Fibroblast of upper back skin (primary cell): ENCODE measurements around the gene LTBP2.

ENCODE experiments used
- DNase-seq: peaks from one replicate; pipeline ENCODE4 v3.0.0-alpha.2; 2013

The LTBP2 gene

DNA sequence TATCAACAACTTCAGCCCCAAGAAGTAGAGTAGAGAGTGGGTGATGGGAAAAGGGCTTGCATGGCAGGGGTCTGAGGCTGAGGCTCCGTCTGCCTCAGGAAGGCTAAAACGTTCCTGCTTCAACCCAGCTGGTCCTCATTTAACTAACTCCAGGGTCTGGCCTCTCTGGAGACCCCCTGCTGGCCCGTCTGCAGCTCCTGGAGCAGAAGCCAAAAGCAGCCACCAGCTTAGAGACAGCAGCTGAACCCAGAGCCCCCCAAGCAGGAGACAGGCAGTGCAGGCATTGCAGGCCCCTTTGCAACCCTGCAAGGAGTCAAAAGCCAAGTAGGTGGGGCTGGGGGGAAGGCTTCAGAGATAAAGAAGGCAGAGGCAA, 25.1 kb upstream of the LTBP2 start:
- DNase-seq, result peak; percentile 67

DNA sequence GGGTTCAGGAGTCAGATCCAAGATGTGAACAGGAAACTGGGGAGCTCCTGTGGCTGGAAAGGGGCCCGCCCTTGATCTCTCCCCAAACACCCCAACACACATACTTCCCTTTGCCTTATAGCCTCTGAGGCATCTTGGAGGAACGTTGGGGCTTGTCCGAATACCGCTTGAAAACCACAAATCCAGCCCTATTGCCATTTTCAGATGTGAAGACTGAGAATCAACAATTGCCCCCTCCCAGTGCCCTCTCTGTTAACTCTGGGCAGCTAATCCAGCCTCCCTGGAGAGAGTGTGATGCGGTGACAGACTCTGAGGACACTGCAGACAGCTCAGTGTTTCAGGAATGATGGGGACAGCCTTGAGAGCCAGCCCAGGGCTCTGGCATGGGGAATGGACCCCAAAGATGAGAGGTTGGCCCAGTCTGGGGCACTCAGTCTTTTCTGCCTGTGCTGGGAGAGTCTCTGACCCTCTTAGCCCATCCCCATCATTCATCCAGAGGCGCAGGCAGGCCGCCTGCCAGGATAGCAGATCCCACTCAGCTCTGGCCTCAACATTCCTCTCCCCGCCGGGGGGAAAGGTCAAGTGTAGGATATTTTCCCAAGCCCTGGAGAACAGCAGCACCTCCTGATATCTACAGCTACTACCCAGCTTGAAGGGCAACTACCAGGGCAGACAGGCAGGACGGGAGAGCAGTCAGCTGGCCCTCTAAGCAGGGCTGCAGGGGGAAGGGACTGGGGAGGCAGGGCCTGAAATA, 24.6 kb upstream of the LTBP2 start:
- peak; percentile 77 for DNase-seq

DNA sequence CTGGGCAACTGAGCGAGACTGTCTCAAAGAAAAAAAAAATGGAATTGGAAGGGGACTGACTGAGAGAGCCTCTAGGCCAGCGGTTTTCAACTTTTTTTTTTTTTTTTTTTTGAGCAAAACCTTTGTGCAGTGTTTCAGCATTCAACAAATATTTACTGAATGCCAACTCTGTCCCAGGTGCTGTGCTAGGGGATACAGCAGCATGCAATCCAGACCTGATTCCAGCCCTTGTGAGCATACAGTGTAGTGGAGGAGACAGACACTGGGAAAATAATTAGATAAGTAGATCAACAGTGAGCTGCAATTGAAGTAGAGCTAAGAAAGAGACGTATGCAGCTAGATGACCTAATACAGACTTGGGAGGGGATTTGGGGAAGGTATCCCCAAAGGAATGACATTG, 23.8 kb upstream of the LTBP2 start:
- no peak for DNase-seq

DNA sequence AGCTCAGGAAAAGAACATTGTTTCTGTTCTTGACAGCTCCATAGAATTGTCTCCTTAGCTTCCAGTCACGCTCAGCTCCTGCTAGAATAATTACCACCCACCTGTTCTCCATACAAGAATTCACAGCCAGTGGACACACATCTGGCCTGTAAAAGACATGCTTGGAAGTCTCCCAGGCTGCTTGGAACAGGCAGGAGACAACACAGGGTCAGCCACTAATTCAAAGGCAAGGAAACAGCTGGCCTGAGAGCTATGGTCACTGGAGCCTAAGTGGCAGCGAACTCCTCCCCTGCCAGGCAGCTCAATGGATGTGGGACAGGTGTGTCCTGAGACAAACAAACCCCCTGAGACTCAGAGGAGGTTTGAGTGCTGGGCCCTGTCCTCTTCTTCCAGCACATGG, 22.9 kb upstream of the LTBP2 start:
- no peak for DNase-seq

DNA sequence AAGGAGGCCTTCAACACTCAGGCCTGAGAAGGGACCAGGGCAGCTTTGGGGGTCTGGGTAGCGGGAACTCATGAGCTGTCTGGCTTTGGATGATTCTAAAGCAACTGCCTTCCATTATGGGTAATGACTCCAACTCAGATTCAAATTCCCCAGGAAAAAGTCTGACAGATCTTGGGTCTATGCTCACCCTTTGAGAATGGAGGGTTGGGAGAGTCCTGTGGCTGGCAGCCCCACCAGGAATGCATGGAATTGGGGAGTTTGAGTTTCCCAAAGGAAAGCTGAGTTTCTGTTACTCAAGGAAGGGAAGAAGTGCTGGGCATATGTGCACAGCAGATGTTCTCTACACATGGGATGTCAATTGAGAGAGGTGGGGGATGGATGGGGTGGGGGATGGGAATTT, 22.4 kb upstream of the LTBP2 start:
- peak; percentile 83 for DNase-seq

DNA sequence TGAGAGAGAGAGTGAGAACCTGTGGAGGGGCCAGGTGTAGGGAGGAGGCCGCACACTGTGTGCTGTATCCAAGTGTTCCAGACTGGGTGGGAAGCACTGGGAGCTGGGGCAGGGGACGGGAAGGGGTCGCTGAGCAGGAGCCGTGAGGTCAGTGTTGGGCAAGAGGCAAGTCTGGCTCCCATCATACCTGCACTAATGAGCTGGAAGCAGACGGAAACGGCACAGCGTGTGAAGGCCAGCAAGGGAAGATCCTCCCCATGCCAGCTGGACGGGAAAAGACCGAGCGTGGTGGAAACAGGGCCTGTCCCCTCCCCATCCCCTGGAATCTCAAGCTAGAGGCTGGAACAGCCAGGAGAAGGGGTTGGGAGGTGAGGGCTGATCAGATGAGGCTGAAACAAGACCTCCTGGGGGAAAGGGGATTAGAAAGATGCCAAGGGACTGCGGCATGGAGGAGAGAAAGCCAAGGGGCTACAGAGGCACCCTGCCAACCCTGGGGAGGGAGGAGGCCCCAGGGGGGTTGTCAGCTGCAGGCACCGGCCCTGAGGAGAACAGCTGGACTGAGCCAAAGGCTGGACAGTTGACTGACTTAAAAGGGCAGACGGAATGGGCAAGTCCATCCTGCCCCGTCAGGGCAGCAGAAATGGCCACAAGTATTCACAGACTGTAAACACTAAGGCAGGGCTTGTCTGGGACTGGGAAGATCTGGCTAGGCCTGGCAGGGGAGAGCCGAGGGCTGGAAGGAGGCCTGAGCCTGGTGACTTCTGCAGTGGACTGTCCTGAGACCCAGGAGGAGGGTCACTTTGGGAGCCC, 19.0 kb upstream of the LTBP2 start:
- DNase-seq, result no peak

DNA sequence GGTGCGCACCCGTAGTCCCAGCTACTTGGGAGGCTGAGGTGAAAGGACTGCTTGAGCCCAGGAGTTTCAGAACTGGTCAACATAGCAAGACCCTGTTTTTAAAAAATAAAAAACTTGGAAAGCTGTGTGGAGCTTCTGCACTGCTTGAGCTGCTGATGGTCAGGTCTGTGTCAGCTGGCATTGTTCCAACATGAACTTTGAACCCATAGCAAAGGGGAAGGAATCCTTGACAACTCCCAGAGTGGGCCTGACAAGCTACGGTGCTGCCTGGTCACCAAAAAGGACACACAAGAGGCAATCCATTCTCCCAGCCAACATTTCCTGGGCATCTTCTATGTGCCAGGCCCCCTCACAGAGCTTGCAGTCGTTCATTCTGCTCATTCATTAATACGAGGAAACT, 16.4 kb upstream of the LTBP2 start:
- no peak for DNase-seq

DNA sequence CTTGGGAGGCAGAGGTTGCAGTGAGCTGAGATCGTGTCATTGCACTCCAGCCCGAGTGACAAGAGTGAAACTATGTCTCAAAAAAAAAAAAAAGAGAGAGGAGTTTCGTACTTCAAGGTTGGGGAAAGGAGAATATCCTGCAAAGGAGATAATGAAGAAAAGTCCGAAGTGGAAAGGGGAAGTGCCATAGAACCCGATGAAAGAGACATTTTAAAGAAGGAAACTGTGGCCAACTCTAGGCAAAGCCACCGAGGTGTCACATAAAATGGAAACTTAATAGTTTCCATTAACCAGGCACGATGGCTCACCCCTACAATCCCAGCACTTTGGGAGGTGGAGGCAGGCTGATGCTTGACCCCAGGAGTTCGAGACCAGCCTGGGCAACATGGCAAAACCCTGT, 15.0 kb upstream of the LTBP2 start:
- DNase-seq, result no peak

DNA sequence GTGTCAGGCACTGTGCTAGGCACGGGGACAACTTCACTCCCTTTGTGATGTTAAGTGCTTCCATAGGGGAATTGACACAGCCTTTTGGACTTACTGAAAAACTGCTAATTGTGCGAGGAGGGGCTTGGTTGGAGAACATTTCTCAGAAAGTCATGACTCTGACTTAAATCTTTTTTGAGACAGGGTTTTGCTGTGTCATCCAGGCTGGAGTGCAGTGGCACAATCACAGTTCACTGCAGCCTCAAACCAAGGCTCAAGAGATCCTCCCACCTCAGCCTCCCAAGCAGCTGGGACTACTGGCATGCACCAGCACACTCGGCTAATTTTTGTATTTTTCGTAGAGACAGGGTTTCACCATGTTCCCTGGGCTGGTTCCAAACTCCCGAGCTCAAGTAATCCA, 10.2 kb upstream of the LTBP2 start:
- no peak for DNase-seq

DNA sequence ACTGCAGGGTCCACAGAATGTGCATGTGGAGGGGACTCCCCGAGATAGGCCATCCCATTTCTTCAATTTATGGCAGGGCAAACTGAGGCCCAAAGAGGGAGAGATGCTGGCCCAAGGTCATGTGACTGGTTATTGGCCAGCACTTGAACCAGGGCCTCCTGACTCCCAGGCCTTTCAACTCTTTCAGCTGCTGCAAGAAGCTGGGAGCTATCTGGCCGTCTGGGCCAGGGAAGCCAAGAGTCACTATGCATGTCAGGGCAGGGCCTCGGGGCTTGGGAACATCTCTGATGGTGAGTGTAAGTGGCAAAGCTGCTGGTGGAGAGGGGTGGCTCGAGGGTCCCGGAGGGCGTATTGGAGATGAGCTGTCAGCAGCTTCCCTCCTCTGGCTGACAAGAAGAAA, 9.5 kb upstream of the LTBP2 start:
- no peak for DNase-seq

DNA sequence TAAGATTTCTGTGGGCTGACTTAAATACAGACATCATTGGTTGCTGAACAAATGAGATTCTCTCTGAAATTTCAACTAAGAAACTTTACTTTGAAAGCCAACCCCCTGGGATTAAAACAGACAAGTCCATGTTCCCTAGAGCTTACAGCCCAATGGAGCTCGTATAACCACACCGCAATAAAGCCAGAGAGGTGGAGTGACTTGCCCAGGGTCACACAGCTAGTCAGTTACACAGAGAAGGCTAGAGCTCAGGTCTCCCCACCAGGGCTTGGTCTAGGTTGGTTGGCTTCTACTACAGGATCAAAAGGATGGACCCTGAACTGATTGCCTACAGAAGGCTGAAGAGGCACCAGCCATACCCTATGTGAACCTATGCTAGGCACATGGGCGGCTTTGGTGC, 8.9 kb upstream of the LTBP2 start:
- no peak for DNase-seq

DNA sequence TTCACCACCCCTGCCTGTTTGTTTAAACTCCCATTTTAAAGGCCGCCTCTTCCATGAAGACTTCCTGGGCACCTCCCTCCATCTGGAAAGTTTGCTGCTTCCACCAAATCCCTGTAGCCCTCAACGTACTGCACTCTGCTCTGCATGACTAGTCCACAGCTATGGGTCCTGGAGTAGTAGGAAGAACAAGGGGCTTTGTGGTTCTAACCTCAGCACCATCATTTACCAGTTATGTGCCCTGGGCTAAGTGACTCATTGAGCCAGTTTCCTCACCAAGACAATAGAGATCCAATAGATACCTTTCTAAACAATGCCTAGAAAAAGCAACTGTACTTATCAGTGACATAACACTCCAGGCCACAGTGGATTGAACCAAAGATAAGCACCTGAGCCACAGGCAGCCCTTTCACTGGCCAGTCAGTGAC, 8.5 kb upstream of the LTBP2 start:
- peak; percentile 96 for DNase-seq

DNA sequence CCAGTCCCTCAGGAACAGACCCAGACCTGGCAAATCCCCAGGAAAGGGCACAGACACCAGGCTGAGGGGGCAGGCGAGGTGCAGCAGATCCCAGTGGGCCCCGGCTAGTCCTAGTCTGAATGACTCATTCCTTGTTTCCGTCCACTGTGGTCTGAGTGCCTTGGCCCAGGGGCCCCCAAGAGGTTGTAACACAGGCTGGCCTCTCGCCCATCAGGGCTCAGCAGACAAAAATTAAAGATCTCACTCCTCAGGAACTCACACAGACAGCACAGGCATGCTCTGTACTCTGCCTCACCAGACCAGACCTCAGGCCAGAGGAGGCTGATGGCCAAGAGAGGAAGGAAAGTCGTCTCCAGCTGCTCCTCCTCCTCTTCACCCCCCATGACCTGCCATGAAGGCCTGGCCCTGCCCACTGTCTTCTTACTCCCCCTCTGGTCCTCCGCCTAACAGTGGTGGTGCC, 7.7 kb upstream of the LTBP2 start:
- DNase-seq, result peak; percentile 98

DNA sequence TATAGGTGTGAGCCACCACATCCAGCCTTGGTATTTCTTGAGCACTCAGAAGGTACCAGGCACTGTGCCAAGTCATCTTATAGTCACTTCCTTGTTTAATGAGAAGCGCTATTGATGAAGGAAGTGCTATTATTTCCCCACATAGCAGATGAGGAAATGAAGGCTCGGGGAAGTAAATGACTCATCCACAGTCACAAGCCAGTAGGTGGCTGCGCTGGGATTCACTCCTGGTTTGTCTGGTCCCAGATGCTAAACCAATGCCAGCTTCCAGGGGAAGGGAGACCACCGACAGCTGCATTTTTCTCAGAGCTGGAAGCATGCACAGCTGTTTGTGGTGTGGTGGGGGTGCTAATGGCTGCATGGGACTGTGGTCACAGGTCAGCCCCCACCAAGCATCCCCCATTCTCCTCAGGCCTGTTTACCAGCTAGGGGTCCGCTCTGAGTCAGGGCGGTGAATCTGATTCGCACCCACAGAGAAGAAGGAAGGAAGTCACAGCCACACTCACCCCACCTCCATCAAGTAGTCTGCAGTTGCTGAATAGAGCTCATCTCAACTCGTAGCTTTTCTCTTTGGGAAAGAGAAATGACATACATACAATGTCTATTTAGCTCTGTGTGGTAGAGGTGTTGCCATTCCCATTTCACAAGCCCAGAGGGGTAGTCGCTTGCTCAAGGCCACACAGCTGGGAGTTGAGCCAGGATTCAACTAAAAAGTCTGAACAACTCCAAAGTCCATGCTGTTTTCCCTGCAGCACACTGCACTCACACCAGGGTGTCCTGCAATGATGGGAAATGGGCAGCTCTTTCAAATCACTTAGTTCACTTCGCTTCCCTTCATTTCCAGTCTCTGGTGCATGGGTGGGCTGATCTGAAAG, 6.3 kb upstream of the LTBP2 start:
- DNase-seq, result peak; percentile 89

DNA sequence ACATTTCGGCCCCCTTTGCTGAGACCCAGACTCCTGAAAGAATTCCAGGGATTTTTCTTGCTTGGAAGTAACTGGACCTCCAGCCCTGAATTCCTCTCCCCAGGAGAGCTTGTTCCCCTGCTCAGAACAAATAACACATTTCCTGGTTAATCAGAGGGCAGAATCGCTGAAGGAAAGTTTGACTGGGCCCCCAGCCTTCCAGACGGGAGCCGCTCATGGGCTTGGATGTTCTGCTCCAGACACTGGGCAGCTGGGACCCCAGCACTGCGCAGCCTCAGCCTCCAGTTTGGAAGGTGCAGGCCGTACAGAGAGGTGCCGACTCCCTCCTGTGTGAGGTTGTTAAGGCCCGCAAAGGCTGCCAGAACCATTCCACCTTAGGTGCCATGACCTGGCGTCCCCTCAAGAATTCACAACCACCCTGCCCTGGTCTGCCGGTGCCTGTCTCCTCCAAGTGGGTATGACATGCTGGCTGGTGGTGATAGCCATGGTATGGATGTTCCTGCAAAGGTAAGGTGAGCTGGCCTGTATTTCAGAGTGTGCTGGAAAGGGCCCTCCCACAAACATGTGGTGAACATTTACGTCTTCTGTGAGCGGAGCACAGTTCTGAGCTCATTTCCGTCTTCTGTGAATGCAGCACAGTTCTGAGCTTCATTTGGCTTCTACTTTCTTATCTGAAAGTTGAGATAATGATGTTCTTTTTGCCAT, 5.1 kb upstream of the LTBP2 start:
- peak; percentile 70 for DNase-seq

DNA sequence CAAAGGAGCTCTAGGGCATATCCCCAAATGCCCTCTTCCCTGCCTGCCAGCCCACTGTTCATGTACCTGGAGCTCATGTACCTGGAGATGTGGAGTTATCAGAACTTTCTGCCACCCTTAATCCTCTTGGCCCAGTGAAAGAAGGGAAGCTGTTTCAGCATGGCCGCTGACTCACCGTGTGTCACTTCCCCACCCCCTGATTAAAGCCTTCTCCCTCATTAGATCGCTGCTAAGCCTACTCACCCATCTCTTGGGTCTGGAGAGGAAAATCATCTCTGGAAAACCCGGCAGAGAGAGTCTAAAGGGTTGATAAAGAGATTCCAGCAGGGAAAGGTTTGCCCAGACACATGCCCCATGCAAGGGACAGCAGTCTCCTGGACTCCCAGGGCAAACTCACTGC, 4.5 kb upstream of the LTBP2 start:
- peak; percentile 88 for DNase-seq

DNA sequence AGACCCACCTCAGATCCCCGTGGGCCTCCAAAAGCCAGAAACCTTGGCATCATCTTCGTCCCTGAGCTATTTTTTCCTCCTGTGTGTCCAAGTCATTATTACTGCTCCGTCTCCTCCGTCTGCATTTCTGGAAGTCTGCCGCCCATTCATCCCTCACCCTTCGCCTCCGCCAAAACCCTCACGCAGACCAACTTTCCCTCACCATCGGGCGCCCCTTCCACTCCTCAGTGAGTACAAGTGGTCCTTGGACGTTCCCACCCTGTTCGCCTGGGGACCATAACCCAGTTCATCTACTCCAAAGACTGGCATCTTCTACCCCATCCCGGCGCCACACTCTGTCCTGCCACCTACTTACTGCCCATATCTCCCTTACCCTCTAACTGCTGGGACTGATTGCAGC, 3.7 kb upstream of the LTBP2 start:
- no peak for DNase-seq

DNA sequence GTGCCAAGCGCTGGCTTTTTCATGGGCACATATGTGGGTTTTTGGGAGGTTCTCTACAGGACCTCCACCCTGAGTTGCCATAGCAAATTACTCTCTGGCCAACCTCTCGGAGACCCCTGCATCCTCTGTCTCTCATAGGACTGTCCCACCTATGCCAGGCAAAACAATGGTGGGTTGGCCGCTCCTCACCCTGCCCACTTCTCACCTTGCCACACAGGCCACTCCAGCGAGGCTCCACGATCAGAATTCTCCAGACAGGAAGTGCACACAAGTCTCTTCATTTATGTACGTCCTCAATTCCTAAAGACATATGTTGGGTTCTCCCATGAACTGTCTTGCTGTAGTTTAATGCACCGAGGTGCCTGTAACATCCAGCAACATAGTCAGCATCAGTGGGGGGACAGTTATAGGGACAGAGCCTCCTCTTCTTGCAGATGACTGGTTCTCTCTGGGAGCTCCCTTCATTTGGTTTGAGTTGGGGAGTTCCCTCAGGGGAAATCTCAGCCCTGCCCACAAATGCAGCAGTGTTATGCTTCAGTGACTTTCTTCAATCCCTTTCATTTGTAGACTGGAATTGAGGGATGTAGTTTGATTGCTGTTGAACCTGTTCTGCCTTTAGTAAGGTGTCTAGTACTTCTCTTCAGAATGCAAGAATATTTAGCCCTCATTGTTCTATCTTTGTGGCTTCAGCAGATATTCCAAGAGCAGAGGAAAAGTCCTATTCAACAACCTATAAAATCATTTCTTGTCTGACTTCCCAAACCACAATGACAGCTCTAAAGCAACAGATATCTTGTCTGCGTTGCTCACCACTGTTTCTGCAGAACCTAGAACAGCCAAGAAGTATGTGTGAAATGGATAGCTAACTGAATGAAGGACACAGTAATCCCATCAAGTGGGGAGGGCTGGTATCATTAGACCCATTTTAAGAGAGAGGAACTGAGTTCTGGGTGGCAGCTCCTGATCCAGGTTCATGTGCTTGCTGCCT, 2.8 kb upstream of the LTBP2 start:
- peak; percentile 57 for DNase-seq

DNA sequence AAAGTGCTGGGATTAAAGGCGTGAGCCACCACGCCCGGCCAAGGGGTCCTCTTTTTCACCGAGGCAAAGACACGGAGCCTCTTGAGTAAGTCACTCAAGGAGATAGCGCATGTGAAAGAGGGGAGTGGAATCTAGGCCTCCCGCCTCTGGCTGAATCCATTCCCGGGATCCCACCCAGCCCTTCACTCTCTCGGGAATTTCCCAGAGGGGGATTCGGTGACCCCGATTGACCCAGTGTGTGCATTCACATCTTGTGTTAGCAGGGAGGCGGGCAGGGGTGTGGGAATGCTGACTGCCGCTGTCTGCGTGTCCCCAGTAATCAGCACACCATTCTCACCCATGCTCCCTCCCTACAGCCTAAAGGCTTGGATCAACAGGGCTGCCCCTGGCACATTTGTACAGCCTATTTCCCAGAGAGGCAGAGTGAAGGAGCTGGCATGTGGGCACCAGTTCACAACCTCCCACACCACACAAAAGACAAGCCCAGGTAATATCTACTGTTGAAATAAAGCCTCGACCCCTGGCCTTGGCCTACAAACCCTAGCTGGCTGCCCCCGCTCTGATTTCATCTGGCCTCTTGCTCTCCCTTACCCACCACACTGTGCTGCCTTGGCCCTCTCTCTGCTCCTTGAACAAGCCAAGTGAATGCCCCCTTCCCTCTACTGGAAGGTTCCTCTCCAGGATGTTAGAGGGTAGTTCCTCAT, 1.3 kb upstream of the LTBP2 start:
- DNase-seq, result no peak

DNA sequence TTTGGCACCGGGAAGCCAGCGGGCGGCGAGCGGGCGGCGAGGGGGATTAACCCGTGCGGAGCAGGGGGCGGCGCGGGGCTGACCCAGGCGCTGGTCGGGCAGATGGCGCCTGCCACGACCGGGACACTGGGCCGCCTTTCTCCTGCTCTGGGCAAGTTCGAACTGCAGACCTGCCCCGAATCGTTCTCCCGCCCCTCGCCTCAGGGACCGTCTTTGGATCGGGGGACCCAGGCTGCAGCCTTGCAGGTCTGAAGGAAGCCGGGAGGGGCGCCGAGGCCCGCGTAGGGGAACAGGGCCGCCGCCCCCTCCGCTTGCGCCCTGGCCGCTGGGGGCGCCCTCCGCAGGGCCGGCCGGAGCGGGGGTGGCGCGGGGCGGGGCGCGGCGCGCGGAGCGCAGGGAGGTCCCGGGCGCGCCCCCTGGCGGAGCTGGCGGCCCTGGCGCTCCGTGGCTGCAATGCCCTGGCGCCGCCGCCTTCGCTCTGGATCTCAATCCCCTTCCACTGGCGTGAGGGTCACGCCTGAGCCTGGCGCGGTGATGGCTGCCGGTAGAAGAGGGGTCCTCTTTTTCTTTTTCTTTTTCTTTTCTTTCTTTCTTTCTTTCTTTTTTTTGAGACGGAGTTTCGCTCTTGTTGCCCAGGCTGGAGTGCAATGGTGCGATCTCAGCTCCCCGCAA, 449 bp upstream of the LTBP2 start:
- DNase-seq, result peak; percentile 76
